Uterus (tissue), 4 donors: ENCODE measurements around the gene NOS1. TPM values are rescaled to one million over a fixed set of nuclear protein-coding genes. Genes with fewer than 3 reads are reported as not detected.

Experiments
- DNase-seq, 2 donors: peaks; one replicate each; pipeline ENCODE4 v3.0.0-alpha.2; 2019 to 2020
- H3K27ac ChIP-seq, 2 donors: fragments of 200-600 bp; sonication (generic); 1 replicate in 1 of 2; 2 replicates in 1 of 2; pipeline ENCODE4 v1.5.1; 2016 to 2018
- H3K27me3 ChIP-seq, 2 donors: fragments of 200-600 bp; sonication (generic); one replicate each; pipeline ENCODE4 v1.5.1; 2018 to 2019; ENCODE audit warnings: control low read depth in 1 of 2
- H3K36me3 ChIP-seq, 2 donors: fragments of 200-600 bp; sonication (generic); one replicate each; pipeline ENCODE4 v1.5.1; 2019; ENCODE audit warnings: control low read depth in 1 of 2
- H3K4me1 ChIP-seq, 2 donors: fragments of 200-600 bp; sonication (generic); one replicate each; pipeline ENCODE4 v1.5.1; 2018 to 2019; ENCODE audit warnings: control low read depth in 1 of 2
- H3K4me3 ChIP-seq, 2 donors: fragments of 200-600 bp; sonication (generic); 1 replicate in 1 of 2; 2 replicates in 1 of 2; pipeline ENCODE4 v1.5.1; 2018 to 2019; ENCODE audit warnings: mild to moderate bottlenecking in 1 of 2
- H3K9me3 ChIP-seq, 2 donors: fragments of 200-600 bp; sonication (generic); one replicate each; pipeline ENCODE4 v1.5.1; 2019; ENCODE audit warnings: control low read depth in 1 of 2
- POLR2A ChIP-seq, 2 donors: fragments of 450-650 bp; IDR thresholded peaks; one replicate each; pipeline ENCODE4 v1.6.1; 2016; ENCODE audit warnings: antibody characterized with exemption in 2 of 2, mild to moderate bottlenecking in 1 of 2, moderate library complexity in 1 of 2
- intact Hi-C: fragments of 100-400 bp; cut with DNase I; formaldehyde crosslinking; loops from one replicate; pipeline ENCODE4 v1.15.1; 2023; ENCODE audit warnings: low total_unique reads
- total RNA-seq, 4 donors: library from RNA; depleted of rRNA in 3 of 4; stranded (reverse); fragments of >200 nt in 3 of 4; gene quantifications; one replicate each; pipeline versions ENCODE4 v1.1.0 to v1.2.4, GENCODE V29; 2014 to 2023
- TF ChIP-seq, protein P1 (sequence below), 4 experiments: fragments of 200-600 bp in 2 of 4; fragments of 450-650 bp in 2 of 4; sonication (generic) in 2 of 4; IDR thresholded peaks; one replicate each; pipeline ENCODE4 v1.5.1; 2016 to 2019; ENCODE audit warnings: antibody characterized with exemption in 4 of 4, mild to moderate bottlenecking in 2 of 4, moderate library complexity in 1 of 4
- donor health status: DM: yes; HTN: yes; CAD: no.

NOS1 gene
- total RNA-seq, 4 donors from 2014 or later, result 0.59 to 2.2 (median 1.1) TPM; not detected in 1

- H3K4me1 ChIP-seq, result no peaks in the 10 kb centered on the region
- TF ChIP-seq, protein P1, sequence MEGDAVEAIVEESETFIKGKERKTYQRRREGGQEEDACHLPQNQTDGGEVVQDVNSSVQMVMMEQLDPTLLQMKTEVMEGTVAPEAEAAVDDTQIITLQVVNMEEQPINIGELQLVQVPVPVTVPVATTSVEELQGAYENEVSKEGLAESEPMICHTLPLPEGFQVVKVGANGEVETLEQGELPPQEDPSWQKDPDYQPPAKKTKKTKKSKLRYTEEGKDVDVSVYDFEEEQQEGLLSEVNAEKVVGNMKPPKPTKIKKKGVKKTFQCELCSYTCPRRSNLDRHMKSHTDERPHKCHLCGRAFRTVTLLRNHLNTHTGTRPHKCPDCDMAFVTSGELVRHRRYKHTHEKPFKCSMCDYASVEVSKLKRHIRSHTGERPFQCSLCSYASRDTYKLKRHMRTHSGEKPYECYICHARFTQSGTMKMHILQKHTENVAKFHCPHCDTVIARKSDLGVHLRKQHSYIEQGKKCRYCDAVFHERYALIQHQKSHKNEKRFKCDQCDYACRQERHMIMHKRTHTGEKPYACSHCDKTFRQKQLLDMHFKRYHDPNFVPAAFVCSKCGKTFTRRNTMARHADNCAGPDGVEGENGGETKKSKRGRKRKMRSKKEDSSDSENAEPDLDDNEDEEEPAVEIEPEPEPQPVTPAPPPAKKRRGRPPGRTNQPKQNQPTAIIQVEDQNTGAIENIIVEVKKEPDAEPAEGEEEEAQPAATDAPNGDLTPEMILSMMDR (IDR thresholded peaks at IDR 0.05), result no peak
- no peak for TF ChIP-seq POLR2A (IDR thresholded peaks at IDR 0.05)
- H3K4me3 ChIP-seq, result no peak overlapping the region
- H3K36me3 ChIP-seq, result no peaks in the 10 kb centered on the region
- DNase-seq, result no peak
- H3K27me3 ChIP-seq, result no peaks in the 10 kb centered on the region
- H3K9me3 ChIP-seq, result no peaks in the 10 kb centered on the region
- no peak overlapping the region for H3K27ac ChIP-seq
- intact Hi-C loops, result no loop called here
These were observed 63.2 kb downstream of the NOS1 start for GRCh38 chr12:117298191-117298590.

GRCh38 chr12:117294189-117294603, 67.2 kb downstream of the NOS1 start:
- no peaks in the 10 kb centered on the region for H3K27me3 ChIP-seq
- no peak overlapping the region for H3K4me3 ChIP-seq
- DNase-seq, result no peak
- TF ChIP-seq, protein P1 (IDR thresholded peaks at IDR 0.05), result no peak
- no peak for TF ChIP-seq POLR2A (IDR thresholded peaks at IDR 0.05)
- H3K27ac ChIP-seq, result no peak overlapping the region
- intact Hi-C loops, result no loop called here
- no peaks in the 10 kb centered on the region for H3K36me3 ChIP-seq
- H3K9me3 ChIP-seq, result no peaks in the 10 kb centered on the region
- H3K4me1 ChIP-seq, result no peaks in the 10 kb centered on the region

DNA sequence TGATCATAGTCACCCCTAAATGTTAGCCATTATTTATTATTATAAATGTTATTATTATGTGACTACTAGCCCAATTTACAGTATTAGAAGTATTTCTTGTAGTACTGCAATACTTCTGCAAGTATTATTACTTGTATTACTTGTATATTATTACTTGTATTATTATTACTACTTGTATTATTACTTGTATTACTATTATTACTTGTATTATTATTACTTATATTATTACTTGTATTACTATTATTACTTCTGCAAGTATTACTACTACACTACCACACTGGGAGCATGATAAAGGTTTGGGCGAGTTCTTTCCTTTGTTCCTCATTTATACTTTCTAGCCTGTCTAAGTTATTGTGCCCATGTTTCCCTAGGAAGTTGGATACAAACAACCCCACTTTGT, 67.9 kb downstream of the NOS1 start:
- no peak overlapping the region for H3K27ac ChIP-seq
- DNase-seq, result no peak
- intact Hi-C loops, result no loop called here
- no peaks in the 10 kb centered on the region for H3K9me3 ChIP-seq
- H3K27me3 ChIP-seq, result no peaks in the 10 kb centered on the region
- no peaks in the 10 kb centered on the region for H3K4me1 ChIP-seq
- H3K4me3 ChIP-seq, result no peak overlapping the region
- TF ChIP-seq, protein P1 (IDR thresholded peaks at IDR 0.05), result no peak
- no peak for TF ChIP-seq POLR2A (IDR thresholded peaks at IDR 0.05)
- no peaks in the 10 kb centered on the region for H3K36me3 ChIP-seq

- Histone ChIP-seq H3K36me3 (no peaks in the 10 kb centered on the region), H3K4me1 (no peaks in the 10 kb centered on the region), H3K27me3 (no peaks in the 10 kb centered on the region), H3K9me3 (no peaks in the 10 kb centered on the region), H3K4me3 (no peak overlapping the region), H3K27ac (no peak overlapping the region)
- intact Hi-C loops, result no loop called here
- no peak for DNase-seq
- no peak for TF ChIP-seq POLR2A (IDR thresholded peaks at IDR 0.05)
- TF ChIP-seq, protein P1 (IDR thresholded peaks at IDR 0.05), result no peak
These were observed 68.7 kb downstream of the NOS1 start for GRCh38 chr12:117292688-117293087.

- intact Hi-C loops, result no loop called here
- no peaks in the 10 kb centered on the region for H3K9me3 ChIP-seq
- no peaks in the 10 kb centered on the region for H3K27me3 ChIP-seq
These were observed 77.3 kb downstream of the NOS1 start for GRCh38 chr12:117284140-117284539.

More at GRCh38 chr12:117284140-117284539, 77.3 kb downstream of the NOS1 start:
- Histone ChIP-seq H3K4me1 (no peaks in the 10 kb centered on the region), H3K36me3 (no peaks in the 10 kb centered on the region), H3K4me3 (no peak overlapping the region), H3K27ac (no peak overlapping the region)
- TF ChIP-seq POLR2A (IDR thresholded peaks at IDR 0.05), result no peak
- TF ChIP-seq, protein P1 (IDR thresholded peaks at IDR 0.05), result no peak
- no peak for DNase-seq
